HFFc6 (cell line): ENCODE data around the gene SREBF1. TPM values are rescaled to one million over a fixed set of nuclear protein-coding genes. Genes with fewer than 3 reads are reported as not detected.

Source experiments
- DNase-seq: peaks from one replicate; pipeline ENCODE4 v3.0.0-alpha.2; 2018
- H3K27ac Mint-ChIP-seq: 2 replicates; pipeline ENCODE4 v1.8.0; 2020; ENCODE audit warnings: mild to moderate bottlenecking, mixed read lengths
- H3K27me3 Mint-ChIP-seq: 2 replicates; pipeline ENCODE4 v1.8.0; 2021; ENCODE audit warnings: mild to moderate bottlenecking, moderate library complexity, mixed read lengths; ENCODE audit not compliant: insufficient read depth
- H3K36me3 Mint-ChIP-seq: 2 replicates; pipeline ENCODE4 v1.8.0; 2021; ENCODE audit warnings: low read depth, mixed read lengths
- H3K4me1 Mint-ChIP-seq: 2 replicates; pipeline ENCODE4 v1.8.0; 2020; ENCODE audit warnings: low read depth, mixed read lengths
- H3K4me3 Mint-ChIP-seq: 2 replicates; pipeline ENCODE4 v1.8.0; 2020; ENCODE audit warnings: mild to moderate bottlenecking, moderate library complexity, mixed read lengths
- H3K9me3 Mint-ChIP-seq: 2 replicates; pipeline ENCODE4 v1.8.0; 2020; ENCODE audit warnings: mild to moderate bottlenecking, mixed read lengths
- CTCF ChIP-seq: fragments of 200-600 bp; sonication (generic); IDR thresholded peaks from 2 replicates; pipeline ENCODE4 v1.5.0; 2021; ENCODE audit warnings: antibody characterized with exemption, mild to moderate bottlenecking
- total RNA-seq, 6 experiments: library from RNA; stranded (reverse); fragmentation: NEBNext Ultra II Directional; extraction: Animal tissue kit (Norgen Biotek cat#: 25700); gene quantifications; 2 replicates in 1 of 6; 3 replicates in 5 of 6; pipeline ENCODE4 v1.2.3, GENCODE V29; 2021

Gene SREBF1
- total RNA-seq, 6 experiments from 2014 or later = 34.9 to 51.7 (median 40.5) TPM

GRCh38 chr17:17820463-17821158 lies 16.2 kb downstream of the SREBF1 start:
- peaks cover 12% of the 10 kb centered on the region for H3K36me3 Mint-ChIP-seq
- H3K27ac Mint-ChIP-seq = peak overlapping the region; percentile 29
- TF ChIP-seq CTCF = no peak
- H3K27me3 Mint-ChIP-seq = peaks cover 35% of the 10 kb centered on the region
- no peak for DNase-seq
- no peaks in the 10 kb centered on the region; the same call in 1 of the 2 replicates for H3K9me3 Mint-ChIP-seq
- peaks cover 60% of the 10 kb centered on the region for H3K4me1 Mint-ChIP-seq
- no peak overlapping the region for H3K4me3 Mint-ChIP-seq

- H3K27ac Mint-ChIP-seq = peak overlapping the region; percentile 65
- H3K4me1 Mint-ChIP-seq = peaks cover 55% of the 10 kb centered on the region
- no peaks in the 10 kb centered on the region; the same call in 1 of the 2 replicates for H3K9me3 Mint-ChIP-seq
- H3K27me3 Mint-ChIP-seq = peaks cover 41% of the 10 kb centered on the region
- TF ChIP-seq CTCF = no peak
- H3K4me3 Mint-ChIP-seq = no peak overlapping the region
- H3K36me3 Mint-ChIP-seq = peaks cover 12% of the 10 kb centered on the region
- DNase-seq = no peak
Observed at GRCh38 chr17:17820046-17820445, 16.7 kb downstream of the SREBF1 start.

- TF ChIP-seq CTCF = no peak
- Mint-ChIP-seq H3K4me3 (peak overlapping the region; percentile 15; the same call in 1 of the 2 replicates), H3K9me3 (no peaks in the 10 kb centered on the region; the same call in 1 of the 2 replicates), H3K27ac (peak overlapping the region; percentile 65; the same call in 1 of the 2 replicates), H3K4me1 (peaks cover 50% of the 10 kb centered on the region), H3K27me3 (peaks cover 44% of the 10 kb centered on the region), H3K36me3 (peaks cover 12% of the 10 kb centered on the region)
- peak; percentile 91 for DNase-seq
Observed at GRCh38 chr17:17819561-17819995, 17.2 kb downstream of the SREBF1 start.

GRCh38 chr17:17819111-17819510 lies 17.7 kb downstream of the SREBF1 start:
- Mint-ChIP-seq H3K27me3 (peaks cover 48% of the 10 kb centered on the region), H3K36me3 (peaks cover 12% of the 10 kb centered on the region), H3K4me1 (peaks cover 45% of the 10 kb centered on the region), H3K9me3 (no peaks in the 10 kb centered on the region; the same call in 1 of the 2 replicates), H3K4me3 (no peak overlapping the region; the same call in 1 of the 2 replicates), H3K27ac (no peak overlapping the region; the same call in 1 of the 2 replicates)
- no peak for TF ChIP-seq CTCF
- no peak for DNase-seq

- TF ChIP-seq CTCF = no peak
- Mint-ChIP-seq H3K27ac (peak overlapping the region; percentile 48; the same call in 1 of the 2 replicates), H3K4me3 (no peak overlapping the region), H3K4me1 (peaks cover 40% of the 10 kb centered on the region), H3K9me3 (no peaks in the 10 kb centered on the region; the same call in 1 of the 2 replicates), H3K36me3 (peaks cover 12% of the 10 kb centered on the region), H3K27me3 (peaks cover 48% of the 10 kb centered on the region)
- DNase-seq = peak; percentile 31
Observed at GRCh38 chr17:17818088-17818526, 18.7 kb downstream of the SREBF1 start.
